Panc1 (cell line): ENCODE data around the gene PEX16. TPM values are rescaled to one million over a fixed set of nuclear protein-coding genes. Genes with fewer than 3 reads are reported as not detected.

ENCODE experiments used
- ATAC-seq: fragments of 200-7000 bp; cut with Tn5 transposase; 2 replicates; pipeline ENCODE4 v1.9.1; 2020; ENCODE audit warnings: mild to moderate bottlenecking, moderate library complexity
- BruUV-seq: library from RNA; stranded (reverse); fragments of 400-500 nt; replicated peaks from 2 replicates; lab custom pipeline; 2021; lab: Mats Ljungman, UMichigan
- CTCF ChIA-PET: fragments of 300-600 bp; sonication (Branson Sonifier 250); formaldehyde crosslinking; loops from one replicate; lab custom pipeline; 2022; ENCODE audit warnings: antibody characterized with exemption; lab: Charles Lee
- POLR2A ChIA-PET: fragments of 300-600 bp; sonication (Branson Sonifier 250); formaldehyde crosslinking; loops from one replicate; lab custom pipeline; 2022; ENCODE audit warnings: antibody characterized with exemption; lab: Charles Lee
- DNase-seq: peaks from one replicate; pipeline ENCODE4 v3.0.0-alpha.2; 2010; ENCODE audit warnings: low read depth, low spot score
- H3K27ac ChIP-seq: 2 replicates; pipeline ENCODE4 v1.5.1; 2011; ENCODE audit warnings: mild to moderate bottlenecking, low read length, inconsistent platforms
- H3K27me3 ChIP-seq: fragments of 200-500 bp; sonication (Bioruptor generic); 2 replicates; pipeline ENCODE4 v1.6.0; 2014; ENCODE audit warnings: low read length, inconsistent platforms; ENCODE audit not compliant: control insufficient read depth, insufficient read depth
- H3K36me3 ChIP-seq: fragments of 200-500 bp; sonication (Bioruptor generic); 2 replicates; pipeline ENCODE4 v1.5.1; 2014; ENCODE audit warnings: inconsistent platforms, mild to moderate bottlenecking, low read length, moderate library complexity; ENCODE audit not compliant: control insufficient read depth, insufficient read depth
- H3K4me1 ChIP-seq: 2 replicates; pipeline ENCODE4 v1.5.1; 2011; ENCODE audit warnings: inconsistent platforms, mild to moderate bottlenecking, low read length, moderate library complexity; ENCODE audit not compliant: control insufficient read depth, insufficient read depth
- H3K4me3 ChIP-seq, 2 experiments: 2 replicates each; pipeline ENCODE4 v1.5.1; 2011 to 2012; ENCODE audit warnings: low read depth in 2 of 2, low read length in 2 of 2, mild to moderate bottlenecking in 2 of 2, inconsistent platforms in 1 of 2, moderate library complexity in 1 of 2
- H3K9me3 ChIP-seq: fragments of 200-500 bp; sonication (Bioruptor generic); 2 replicates; pipeline ENCODE4 v1.5.1; 2014; ENCODE audit warnings: low read depth, mild to moderate bottlenecking, inconsistent platforms, low read length, moderate library complexity; ENCODE audit not compliant: control insufficient read depth, insufficient read depth
- CTCF ChIP-seq: fragments of 450-650 bp; IDR thresholded peaks from 2 replicates; pipeline ENCODE4 v1.5.1; 2017; ENCODE audit warnings: mild to moderate bottlenecking
- POLR2AphosphoS5 ChIP-seq: IDR thresholded peaks from 2 replicates; pipeline ENCODE4 v1.6.1; 2012; ENCODE audit warnings: mild to moderate bottlenecking, low read depth, low read length, moderate library complexity
- REST ChIP-seq, 2 experiments: IDR thresholded peaks; 2 replicates each; pipeline ENCODE4 v1.6.1; 2011 to 2012; ENCODE audit warnings: low read depth in 2 of 2, control low read depth in 1 of 2, low read length in 1 of 2, mild to moderate bottlenecking in 1 of 2, moderate library complexity in 1 of 2; ENCODE audit not compliant: insufficient read depth in 1 of 2
- SIN3A ChIP-seq: IDR thresholded peaks from 2 replicates; pipeline ENCODE4 v1.6.1; 2012; ENCODE audit warnings: low read depth, mild to moderate bottlenecking, low read length, moderate library complexity, borderline replicate concordance; ENCODE audit not compliant: insufficient read depth
- TCF7L2 ChIP-seq: IDR thresholded peaks from 2 replicates; pipeline ENCODE4 v1.6.1; 2011; ENCODE audit warnings: mild to moderate bottlenecking, low read depth, low read length, inconsistent platforms
- in situ Hi-C: cut with HindIII; loops from 2 replicates; pipeline ENCODE4 v1.10.0; 2016; ENCODE audit warnings: low sequenced_read_pairs, low pct_unique_long_range_greater_than_20kb
- intact Hi-C: fragments of 100-400 bp; cut with micrococcal nuclease; formaldehyde crosslinking; loops from one replicate; pipeline ENCODE4 v1.10.0; 2022; ENCODE audit not compliant: unreplicated experiment
- total RNA-seq: library from RNA; stranded (reverse); gene quantifications from one replicate; pipeline ENCODE4 v1.2.1, GENCODE V29; 2021; ENCODE audit not compliant: unreplicated experiment

Gene PEX16
- total RNA-seq, 1 experiment from 2014 or later = 37.5 TPM

- TF ChIP-seq CTCF = no peak
- no peak for TF ChIP-seq REST (IDR thresholded peaks at IDR 0.05; ENCODE audit: insufficient read depth in 1 of 2, low read depth in 2 of 2, low read length in 1 of 2)
- TF ChIP-seq TCF7L2 = no peak
- TF ChIP-seq POLR2AphosphoS5 = no peak
- TF ChIP-seq SIN3A = no peak
- DNase-seq (no peak), ATAC-seq (no peak)
- Histone ChIP-seq H3K27ac (no peak overlapping the region), H3K9me3 (no peaks in the 10 kb centered on the region), H3K4me3 (no peak overlapping the region), H3K4me1 (no peaks in the 10 kb centered on the region), H3K36me3 (peaks cover 3% of the 10 kb centered on the region; the same call in 1 of the 2 replicates), H3K27me3 (no peaks in the 10 kb centered on the region; the same call in 1 of the 2 replicates)
- intact Hi-C loops (no loop called here), in situ Hi-C loops (no loop called here)
- no TSS peak for BruUV-seq
- CTCF ChIA-PET = no interaction called here
- POLR2A ChIA-PET = no interaction called here
Observed at GRCh38 chr11:45925550-45925949, 7.9 kb upstream of the PEX16 start.

GRCh38 chr11:45924927-45925326, 7.2 kb upstream of the PEX16 start:
- intact Hi-C loops (no loop called here), in situ Hi-C loops (no loop called here)
- DNase-seq = no peak
- Histone ChIP-seq H3K27ac (no peak overlapping the region), H3K27me3 (no peaks in the 10 kb centered on the region; the same call in 1 of the 2 replicates), H3K4me1 (no peaks in the 10 kb centered on the region), H3K4me3 (no peak overlapping the region), H3K9me3 (no peaks in the 10 kb centered on the region), H3K36me3 (peaks cover 3% of the 10 kb centered on the region; the same call in 1 of the 2 replicates)
- BruUV-seq = no TSS peak
- POLR2A ChIA-PET = no interaction called here
- ATAC-seq = no peak
- CTCF ChIA-PET = no interaction called here
- TF ChIP-seq REST (IDR thresholded peaks at IDR 0.05; ENCODE audit: insufficient read depth in 1 of 2, low read depth in 2 of 2, low read length in 1 of 2) (peak; percentile 56 to 59; a peak in 2 of 4 replicates), POLR2AphosphoS5 (no peak), SIN3A (no peak), CTCF (no peak), TCF7L2 (no peak)
